Measurements from ENCODE around the gene ZNF827. TPM values are rescaled to one million over a fixed set of nuclear protein-coding genes. Genes with fewer than 3 reads are reported as not detected.
A peak's percentile ranks its signal among the peaks of the same experiment; 100 is the strongest.

The ZNF827 gene
- polyA plus RNA-seq, 1 donor, result 19.0 TPM

- DNase-seq, result peak; percentile 68
These were observed 51.2 kb downstream of the ZNF827 start for GRCh38 chr4:145887241-145887991.

- DNase-seq, result no peak
These were observed 51.8 kb downstream of the ZNF827 start for GRCh38 chr4:145886871-145887240.

GRCh38 chr4:145885666-145886065 is 53.0 kb downstream of the ZNF827 start:
- no peak for DNase-seq

- DNase-seq, result no peak
These were observed 53.8 kb downstream of the ZNF827 start for GRCh38 chr4:145884775-145885174.

GRCh38 chr4:145883101-145883694 is 55.4 kb downstream of the ZNF827 start:
- no peak for DNase-seq

GRCh38 chr4:145882604-145883003 is 56.0 kb downstream of the ZNF827 start:
- DNase-seq, result no peak

GRCh38 chr4:145881989-145882388 is 56.6 kb downstream of the ZNF827 start:
- no peak for DNase-seq

- no peak for DNase-seq
These were observed 57.0 kb downstream of the ZNF827 start for GRCh38 chr4:145881576-145881975.

GRCh38 chr4:145880355-145880960 is 58.2 kb downstream of the ZNF827 start:
- DNase-seq, result no peak

- DNase-seq, result no peak
These were observed 59.0 kb downstream of the ZNF827 start for GRCh38 chr4:145879598-145879997.

- DNase-seq, result no peak
These were observed 59.9 kb downstream of the ZNF827 start for GRCh38 chr4:145878501-145879435.

GRCh38 chr4:145876531-145877180 is 62.0 kb downstream of the ZNF827 start:
- no peak for DNase-seq

- no peak for DNase-seq
These were observed 64.7 kb downstream of the ZNF827 start for GRCh38 chr4:145873901-145874300.

- no peak for DNase-seq
These were observed 67.4 kb downstream of the ZNF827 start for GRCh38 chr4:145871209-145871608.

GRCh38 chr4:145870155-145871020 is 68.2 kb downstream of the ZNF827 start:
- DNase-seq, result no peak

GRCh38 chr4:145868637-145869409 is 69.8 kb downstream of the ZNF827 start:
- DNase-seq, result no peak

- DNase-seq, result no peak
These were observed 71.2 kb downstream of the ZNF827 start for GRCh38 chr4:145867406-145867805.

- DNase-seq, result no peak
These were observed 71.6 kb downstream of the ZNF827 start for GRCh38 chr4:145866991-145867390.

- DNase-seq, result no peak
These were observed 73.2 kb downstream of the ZNF827 start for GRCh38 chr4:145865274-145865941.

GRCh38 chr4:145863191-145863590 is 75.4 kb downstream of the ZNF827 start:
- DNase-seq, result no peak
